ENCODE results near the gene BLTP3A. TPM values are rescaled to one million over a fixed set of nuclear protein-coding genes. Genes with fewer than 3 reads are reported as not detected.

The BLTP3A gene
- polyA plus RNA-seq, 1 donor from 2014 or later: 11.2 TPM

GRCh38 chr6:34788111-34788510 lies 3.8 kb upstream of the BLTP3A start:
- Histone ChIP-seq H3K79me2 (replicated peaks; ENCODE audit: insufficient read depth, low read length) (peaks cover 2% of the 10 kb centered on the region), H4K20me1 (ENCODE audit: insufficient read depth) (no peaks in the 10 kb centered on the region), H3K9me3 (ENCODE audit: low read length) (no peaks in the 10 kb centered on the region), H3K9me2 (ENCODE audit: insufficient read depth, low read length) (no peaks in the 10 kb centered on the region), H3K27me3 (ENCODE audit: insufficient read depth, low read depth, low read length) (no peaks in the 10 kb centered on the region), H3K4me3 (ENCODE audit: low read length) (no peak overlapping the region), H3K4me2 (ENCODE audit: low read length) (no peak overlapping the region), H2AFZ (ENCODE audit: low read depth, low read length) (no peak overlapping the region), H3K36me3 (ENCODE audit: insufficient read depth, low read length) (no peaks in the 10 kb centered on the region), H3K27ac (ENCODE audit: low read length) (no peak overlapping the region), H3K9ac (ENCODE audit: low read length) (no peak overlapping the region), H3F3A (ENCODE audit: insufficient read depth, low read length, poor library complexity, severe bottlenecking) (no peaks in the 10 kb centered on the region)
- TF ChIP-seq MXI1 (conservative IDR thresholded peaks at IDR 0.05; ENCODE audit: poor library complexity, severe bottlenecking) (no peak), REST (IDR thresholded peaks at IDR 0.05; ENCODE audit: borderline replicate concordance) (no peak), SMC3 (conservative IDR thresholded peaks at IDR 0.05; ENCODE audit: poor library complexity) (no peak), CTCF (IDR thresholded peaks at IDR 0.05; ENCODE audit: poor library complexity, severe bottlenecking) (no peak), TAF1 (IDR thresholded peaks at IDR 0.05; ENCODE audit: low read depth) (no peak), EZH2 (IDR thresholded peaks at IDR 0.05; ENCODE audit: borderline replicate concordance, insufficient read depth, low read length, poor library complexity, severe bottlenecking) (no peak), RAD21 (conservative IDR thresholded peaks at IDR 0.05) (no peak), EP300 (conservative IDR thresholded peaks at IDR 0.05; ENCODE audit: poor library complexity, severe bottlenecking) (no peak), POLR2AphosphoS5 (IDR thresholded peaks at IDR 0.05) (no peak)

GRCh38 chr6:34791164-34791700 lies 651 bp upstream of the BLTP3A start:
- Histone ChIP-seq H3K79me2 (replicated peaks; ENCODE audit: insufficient read depth, low read length) (peaks cover 14% of the 10 kb centered on the region), H3K4me2 (ENCODE audit: low read length) (peak overlapping the region; percentile 74), H3K27ac (ENCODE audit: low read length) (peak overlapping the region; percentile 93), H3K9me3 (ENCODE audit: low read length) (no peaks in the 10 kb centered on the region), H3K9me2 (ENCODE audit: insufficient read depth, low read length) (no peaks in the 10 kb centered on the region), H3K4me3 (ENCODE audit: low read length) (peak overlapping the region; percentile 95), H4K20me1 (ENCODE audit: insufficient read depth) (no peaks in the 10 kb centered on the region), H3K27me3 (ENCODE audit: insufficient read depth, low read depth, low read length) (no peaks in the 10 kb centered on the region), H2AFZ (ENCODE audit: low read depth, low read length) (peak overlapping the region; percentile 74), H3F3A (ENCODE audit: insufficient read depth, low read length, poor library complexity, severe bottlenecking) (no peaks in the 10 kb centered on the region), H3K9ac (ENCODE audit: low read length) (peak overlapping the region; percentile 94), H3K36me3 (ENCODE audit: insufficient read depth, low read length) (no peaks in the 10 kb centered on the region)
- TF ChIP-seq EZH2 (IDR thresholded peaks at IDR 0.05; ENCODE audit: borderline replicate concordance, insufficient read depth, low read length, poor library complexity, severe bottlenecking): no peak
- TF ChIP-seq SMC3 (conservative IDR thresholded peaks at IDR 0.05; ENCODE audit: poor library complexity): no peak
- TF ChIP-seq CTCF (IDR thresholded peaks at IDR 0.05; ENCODE audit: poor library complexity, severe bottlenecking): peak; percentile 59
